HepG2 (cell line): ENCODE results near the gene PKIG. TPM values are rescaled to one million over a fixed set of nuclear protein-coding genes. Genes with fewer than 3 reads are reported as not detected.

Experiments
- EHMT2 ChIP-seq: fragments of 200-600 bp; sonication (generic); IDR thresholded peaks from 2 replicates; pipeline ENCODE4 v1.7.0; 2017; ENCODE audit warnings: antibody characterized with exemption, low read depth, low read length, borderline replicate concordance
- ETV5 ChIP-seq: IDR thresholded peaks from 2 replicates; pipeline ENCODE4 v1.6.1; 2018; ENCODE audit warnings: missing biosample characterization, missing genetic modification reagents, inconsistent platforms, borderline replicate concordance
- RORA ChIP-seq: sonication (generic); formaldehyde crosslinking; IDR thresholded peaks from 2 replicates; pipeline ENCODE4 v1.5.0; 2020; ENCODE audit warnings: mild to moderate bottlenecking, missing genetic modification reagents, moderate library complexity
- SALL2 ChIP-seq: sonication (generic); formaldehyde crosslinking; IDR thresholded peaks from 2 replicates; pipeline ENCODE4 v1.8.1; 2023; ENCODE audit warnings: mild to moderate bottlenecking, missing genetic modification reagents, inconsistent platforms
- ZBTB8A ChIP-seq: sonication (generic); formaldehyde crosslinking; IDR thresholded peaks from 2 replicates; pipeline ENCODE4 v1.4.0; 2020; ENCODE audit warnings: mild to moderate bottlenecking, low read depth, missing genetic modification reagents, borderline replicate concordance
- ZNF557 ChIP-seq: sonication (generic); formaldehyde crosslinking; IDR thresholded peaks from 2 replicates; pipeline ENCODE4 v1.4.0; 2020; ENCODE audit warnings: missing genetic modification reagents
- polyA plus RNA-seq, 8 experiments: library from polyadenylated mRNA; depleted of rRNA in 3 of 8; stranded (reverse) in 7 of 8; unstranded in 1 of 8; fragments of >200 nt; fragmentation: Illumina TruSeq in 4 of 8; extraction: Trizol in 4 of 8; gene quantifications; 2 replicates each; pipeline versions ENCODE4 v1.2.1 to v1.2.3, GENCODE V29; 2011 to 2016; ENCODE audit warnings: low read depth in 4 of 8, missing spikeins in 1 of 8, mixed read lengths in 1 of 8; ENCODE audit not compliant: insufficient read depth in 1 of 8
- total RNA-seq, 5 experiments: library from RNA; depleted of rRNA; stranded (reverse); fragments of >200 nt; fragmentation: Illumina TruSeq; extraction: Trizol; gene quantifications; 2 replicates each; pipeline ENCODE4 v1.2.3, GENCODE V29; 2016; ENCODE audit warnings: low read depth in 1 of 5
- TF ChIP-seq, protein P1 (sequence below): sonication (generic); formaldehyde crosslinking; IDR thresholded peaks from 2 replicates; pipeline ENCODE4 v1.4.0; 2020; ENCODE audit warnings: mild to moderate bottlenecking, missing genetic modification reagents
- TF ChIP-seq, protein P2 (sequence below): sonication (generic); formaldehyde crosslinking; IDR thresholded peaks from 2 replicates; pipeline ENCODE4 v1.4.0; 2020; ENCODE audit warnings: mild to moderate bottlenecking, missing genetic modification reagents
- TF ChIP-seq, protein P3 (sequence below): sonication (generic); formaldehyde crosslinking; IDR thresholded peaks from 2 replicates; pipeline ENCODE4 v1.4.0; 2020; ENCODE audit warnings: missing genetic modification reagents

Gene PKIG
- total and polyA plus RNA-seq, 2 of the 13 experiments (the other 11 are each of a cell fraction or from before 2014, with no cell fraction given) = 30.8 to 44.5 TPM

DNA sequence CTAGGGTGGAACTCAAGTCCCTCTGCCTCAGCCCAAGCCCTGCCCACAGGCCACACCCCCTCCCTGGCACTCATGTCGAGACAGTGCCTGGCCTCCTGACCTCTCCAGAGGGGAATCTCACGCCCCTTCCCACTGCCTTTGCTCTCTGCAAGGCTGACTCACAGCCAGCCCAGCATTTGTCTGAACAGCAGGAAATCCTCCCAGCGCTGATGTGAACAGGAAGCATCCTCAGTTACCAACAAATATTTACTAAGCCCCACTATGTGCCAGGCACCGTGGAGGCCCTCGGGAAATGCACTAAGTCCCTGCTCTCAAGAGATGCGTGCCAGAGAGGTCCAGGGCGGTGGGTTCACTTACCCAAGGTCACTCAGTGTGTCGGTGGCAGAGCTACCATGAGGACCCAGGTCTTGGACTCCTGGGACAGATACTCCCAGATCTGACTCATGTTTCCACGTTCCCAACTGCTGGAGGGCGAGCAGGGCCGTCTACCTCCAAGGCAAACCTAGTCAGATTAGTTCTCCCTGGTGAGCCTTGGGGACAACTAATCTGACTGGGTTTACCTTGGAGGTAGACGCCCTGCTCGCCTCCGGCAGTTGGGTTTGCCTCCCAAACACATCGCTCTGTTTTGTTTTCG is 61.3 kb downstream of the PKIG start (continued):
- TF ChIP-seq, protein P1, sequence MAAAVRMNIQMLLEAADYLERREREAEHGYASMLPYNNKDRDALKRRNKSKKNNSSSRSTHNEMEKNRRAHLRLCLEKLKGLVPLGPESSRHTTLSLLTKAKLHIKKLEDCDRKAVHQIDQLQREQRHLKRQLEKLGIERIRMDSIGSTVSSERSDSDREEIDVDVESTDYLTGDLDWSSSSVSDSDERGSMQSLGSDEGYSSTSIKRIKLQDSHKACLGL (CRISPR knock-in tag) = 0 out of 2 replicates have a peak, but pooled peaks have one; percentile 29
- no peak for TF ChIP-seq RORA (CRISPR knock-in tag)
- TF ChIP-seq ZBTB8A (CRISPR knock-in tag) = no peak
- peak; percentile 55; the same call in 1 of the 2 replicates for TF ChIP-seq ETV5 (CRISPR knock-in tag)
- TF ChIP-seq, protein P2, sequence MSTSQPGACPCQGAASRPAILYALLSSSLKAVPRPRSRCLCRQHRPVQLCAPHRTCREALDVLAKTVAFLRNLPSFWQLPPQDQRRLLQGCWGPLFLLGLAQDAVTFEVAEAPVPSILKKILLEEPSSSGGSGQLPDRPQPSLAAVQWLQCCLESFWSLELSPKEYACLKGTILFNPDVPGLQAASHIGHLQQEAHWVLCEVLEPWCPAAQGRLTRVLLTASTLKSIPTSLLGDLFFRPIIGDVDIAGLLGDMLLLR (CRISPR knock-in tag) = no peak
- TF ChIP-seq ZNF557 (CRISPR knock-in tag) = no peak
- TF ChIP-seq, protein P3, sequence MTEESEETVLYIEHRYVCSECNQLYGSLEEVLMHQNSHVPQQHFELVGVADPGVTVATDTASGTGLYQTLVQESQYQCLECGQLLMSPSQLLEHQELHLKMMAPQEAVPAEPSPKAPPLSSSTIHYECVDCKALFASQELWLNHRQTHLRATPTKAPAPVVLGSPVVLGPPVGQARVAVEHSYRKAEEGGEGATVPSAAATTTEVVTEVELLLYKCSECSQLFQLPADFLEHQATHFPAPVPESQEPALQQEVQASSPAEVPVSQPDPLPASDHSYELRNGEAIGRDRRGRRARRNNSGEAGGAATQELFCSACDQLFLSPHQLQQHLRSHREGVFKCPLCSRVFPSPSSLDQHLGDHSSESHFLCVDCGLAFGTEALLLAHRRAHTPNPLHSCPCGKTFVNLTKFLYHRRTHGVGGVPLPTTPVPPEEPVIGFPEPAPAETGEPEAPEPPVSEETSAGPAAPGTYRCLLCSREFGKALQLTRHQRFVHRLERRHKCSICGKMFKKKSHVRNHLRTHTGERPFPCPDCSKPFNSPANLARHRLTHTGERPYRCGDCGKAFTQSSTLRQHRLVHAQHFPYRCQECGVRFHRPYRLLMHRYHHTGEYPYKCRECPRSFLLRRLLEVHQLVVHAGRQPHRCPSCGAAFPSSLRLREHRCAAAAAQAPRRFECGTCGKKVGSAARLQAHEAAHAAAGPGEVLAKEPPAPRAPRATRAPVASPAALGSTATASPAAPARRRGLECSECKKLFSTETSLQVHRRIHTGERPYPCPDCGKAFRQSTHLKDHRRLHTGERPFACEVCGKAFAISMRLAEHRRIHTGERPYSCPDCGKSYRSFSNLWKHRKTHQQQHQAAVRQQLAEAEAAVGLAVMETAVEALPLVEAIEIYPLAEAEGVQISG = no peak
- TF ChIP-seq EHMT2 = no peak
- TF ChIP-seq SALL2 (CRISPR knock-in tag) = no peak
